SK-N-DZ (cell line): Measurements from ENCODE around the gene TCTN3. TPM values are rescaled to one million over a fixed set of nuclear protein-coding genes. Genes with fewer than 3 reads are reported as not detected.
"Not testable (repeated sequence)": the region's sequence is repeated elsewhere in the genome, so short reads cannot be mapped to it uniquely, and the experiment has no call there.

Source experiments
- DNase-seq: peaks from one replicate; pipeline ENCODE4 v3.0.0-alpha.2; 2015; ENCODE audit warnings: low spot score
- polyA plus RNA-seq, 2 experiments: library from polyadenylated mRNA; depleted of rRNA; stranded (reverse); fragments of >200 nt; gene quantifications; 2 replicates each; pipeline ENCODE4 v1.2.3, GENCODE V29; 2014

The TCTN3 gene
- polyA plus RNA-seq (2014; cell fraction: cytosol; rRNA removed), result 34.9 and 38.3 TPM in 2 replicates
- polyA plus RNA-seq (2014; cell fraction: nucleus; rRNA removed), result 21.2 and 26.8 TPM in 2 replicates

- DNase-seq, result peak; percentile 99
Observed at GRCh38 chr10:95693668-95694534, at the start of gene TCTN3. TSS of gene TCTN3 (minus strand) at chr10:95693927. CDS start at chr10:95693899, 28 bp downstream.

DNA sequence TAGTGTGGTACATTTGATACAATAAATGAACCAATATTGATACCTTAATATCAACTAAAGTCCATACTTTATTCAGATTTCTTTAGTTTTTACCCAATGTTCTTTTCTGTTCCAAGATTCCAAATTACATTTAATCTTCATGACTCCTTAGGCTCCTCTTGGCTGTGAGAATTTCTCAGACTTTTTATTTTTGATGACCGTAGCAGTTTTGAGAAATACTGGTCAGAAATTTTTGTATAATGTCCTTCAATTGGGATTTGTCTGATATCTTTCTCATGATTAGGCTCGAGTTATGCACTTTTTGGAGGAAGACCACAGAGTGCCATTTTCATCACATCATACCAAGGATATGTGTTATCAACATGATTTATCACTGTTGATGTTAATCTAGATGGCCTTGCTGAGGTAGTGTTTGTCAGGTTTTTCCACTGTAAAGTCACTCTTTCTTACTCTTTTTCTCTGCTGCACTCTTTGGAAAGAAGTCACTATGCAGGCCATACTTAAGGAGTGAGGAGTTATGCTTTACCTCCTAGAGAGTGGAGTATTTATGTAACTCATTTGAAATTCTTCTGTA, 49.3 kb upstream of the TCTN3 start:
- no peak for DNase-seq

GRCh38 chr10:95742485-95742884, 48.8 kb upstream of the TCTN3 start:
- no peak for DNase-seq

- no peak for DNase-seq
Observed at GRCh38 chr10:95741807-95742467, 48.2 kb upstream of the TCTN3 start.

DNA sequence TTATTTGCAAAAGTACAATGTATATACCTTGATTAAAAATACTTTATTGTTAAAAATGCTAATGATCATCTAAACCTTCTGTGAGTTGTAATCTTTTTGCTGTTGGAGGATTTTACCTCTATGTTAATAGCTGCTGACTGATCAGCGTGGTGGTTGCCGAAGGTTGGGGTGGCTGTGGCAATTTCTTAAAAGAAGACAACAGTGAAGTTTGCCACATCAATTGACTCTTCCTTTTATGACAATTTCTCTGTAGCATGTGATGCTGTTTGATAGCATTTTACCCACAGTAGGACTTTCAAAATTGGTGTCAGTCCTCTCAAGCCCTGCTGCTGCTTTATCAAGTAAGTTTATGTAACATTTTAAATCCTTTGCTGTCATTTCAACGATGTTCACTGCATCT, 45.3 kb upstream of the TCTN3 start:
- no peak for DNase-seq

GRCh38 chr10:95732907-95733306, 39.2 kb upstream of the TCTN3 start:
- not testable (repeated sequence) for DNase-seq

DNA sequence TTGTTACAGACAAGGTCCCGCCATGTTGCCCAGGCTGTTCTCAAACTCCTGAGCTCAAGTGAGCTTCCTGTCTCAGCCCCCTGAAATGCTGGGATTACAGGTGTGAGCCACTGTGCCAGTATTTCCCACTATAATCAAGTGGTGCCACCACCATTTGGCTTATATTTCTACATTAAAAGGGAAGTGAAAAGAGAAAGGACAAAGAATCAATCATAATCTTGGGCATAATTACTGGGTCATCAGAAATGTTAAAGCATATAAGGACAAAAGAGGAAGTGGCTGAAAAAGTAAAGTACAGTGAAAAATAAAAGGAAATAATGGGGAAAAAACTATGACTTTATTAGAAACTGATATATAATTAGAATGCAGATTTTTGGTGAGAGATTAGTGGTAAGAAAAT, 36.5 kb upstream of the TCTN3 start:
- DNase-seq, result no peak

- no peak for DNase-seq
Observed at GRCh38 chr10:95729323-95730055, 35.8 kb upstream of the TCTN3 start.

GRCh38 chr10:95728526-95728925, 34.8 kb upstream of the TCTN3 start:
- no peak for DNase-seq

DNA sequence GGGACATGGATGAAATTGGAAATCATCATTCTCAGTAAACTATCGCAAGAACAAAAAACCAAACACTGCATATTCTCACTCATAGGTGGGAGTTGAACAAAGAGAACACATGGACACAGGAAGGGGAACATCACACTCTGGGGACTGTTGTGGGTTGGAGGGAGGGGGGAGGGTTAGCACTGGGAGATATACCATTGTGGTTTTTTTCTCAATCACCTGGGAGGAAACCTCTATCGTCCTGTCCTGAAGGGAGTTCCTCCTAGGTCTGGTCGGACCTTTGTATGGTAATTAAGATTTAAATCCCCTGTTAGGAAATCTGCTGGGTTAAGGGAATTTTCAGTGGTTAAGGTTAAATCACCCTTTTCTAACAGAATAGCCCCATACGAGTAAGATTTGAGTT, 28.8 kb upstream of the TCTN3 start:
- DNase-seq, result not testable (repeated sequence)

DNA sequence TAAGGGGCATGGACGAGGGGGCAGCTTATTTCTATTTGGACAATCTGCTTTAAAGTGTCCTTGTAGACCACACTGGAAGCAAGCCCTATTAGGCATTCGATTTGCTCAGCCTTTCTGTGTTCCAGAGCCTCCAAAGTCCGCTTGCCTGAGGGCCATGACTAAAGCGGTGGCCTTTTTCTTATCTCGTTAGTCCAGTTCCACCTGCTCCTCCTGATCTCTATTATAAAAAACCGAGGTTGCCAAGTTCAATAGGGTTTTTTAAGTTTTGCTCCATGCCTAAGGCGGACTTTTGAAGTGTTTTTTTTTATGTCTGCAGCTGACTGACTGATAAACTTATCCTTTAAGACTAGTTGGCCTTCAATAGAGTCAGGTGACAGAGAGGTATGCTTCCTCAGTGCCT, 27.0 kb upstream of the TCTN3 start:
- not testable (repeated sequence) for DNase-seq

DNA sequence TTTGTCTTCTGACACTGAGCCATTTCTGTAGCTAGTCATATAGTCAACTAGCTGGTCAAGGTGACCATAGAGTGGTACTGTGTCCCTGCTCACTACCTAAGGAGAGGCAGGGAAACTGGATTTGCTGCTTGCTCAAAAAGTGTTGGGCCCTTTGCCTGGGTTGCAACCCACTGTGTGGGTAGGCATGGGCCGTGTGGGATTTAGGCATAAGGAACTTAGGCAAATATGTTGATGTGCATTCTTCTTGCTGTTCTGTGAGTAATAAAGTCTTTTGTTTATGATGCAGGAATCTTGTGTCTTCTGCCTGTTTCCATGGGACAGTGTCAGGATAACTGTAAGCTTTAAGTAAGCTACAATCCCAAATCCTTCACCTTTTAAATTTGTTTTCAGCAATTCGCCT, 23.1 kb upstream of the TCTN3 start:
- DNase-seq, result no peak

DNA sequence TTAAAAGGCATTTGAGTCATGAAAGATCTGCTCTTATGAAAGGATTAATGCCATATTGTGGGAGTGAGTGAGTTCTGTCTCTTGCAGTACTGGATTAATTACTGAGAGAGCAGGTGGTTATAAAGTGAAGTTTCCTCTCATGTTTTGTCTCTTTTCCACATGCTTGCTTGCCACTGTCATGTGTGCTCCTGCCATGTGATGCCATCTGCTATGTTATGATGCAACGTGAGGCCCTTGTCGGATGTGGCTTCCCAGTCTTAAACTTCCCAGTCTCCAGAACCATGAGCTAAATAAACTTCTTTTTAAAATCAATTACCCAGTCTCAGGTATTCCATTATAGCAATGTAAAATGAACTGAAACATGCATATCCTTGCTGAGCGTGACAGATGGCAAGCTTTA, 22.7 kb upstream of the TCTN3 start:
- DNase-seq, result no peak

- DNase-seq, result no peak
Observed at GRCh38 chr10:95711492-95711891, 17.8 kb upstream of the TCTN3 start.

- no peak for DNase-seq
Observed at GRCh38 chr10:95706990-95707389, 13.3 kb upstream of the TCTN3 start.

DNA sequence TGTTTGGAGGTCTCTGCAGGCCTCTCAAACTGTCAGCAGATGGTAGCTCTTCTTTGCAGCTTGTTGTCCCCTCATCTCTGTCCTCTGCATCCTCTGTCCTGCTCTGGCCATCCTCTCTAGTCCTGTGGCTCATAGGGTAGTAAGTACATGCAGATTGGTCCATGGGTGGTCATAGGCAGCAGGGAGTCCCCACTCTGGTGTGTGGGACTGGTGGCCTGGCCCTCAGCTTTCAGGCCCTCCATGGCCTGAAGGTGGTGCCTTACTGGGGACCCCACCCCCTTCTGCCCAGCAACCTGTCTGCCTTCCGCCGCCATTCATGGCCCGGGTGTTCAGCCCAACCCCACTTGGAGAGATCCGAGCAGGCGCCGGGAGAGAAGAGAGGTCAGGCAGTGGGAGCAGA, 12.8 kb upstream of the TCTN3 start:
- DNase-seq, result no peak

DNA sequence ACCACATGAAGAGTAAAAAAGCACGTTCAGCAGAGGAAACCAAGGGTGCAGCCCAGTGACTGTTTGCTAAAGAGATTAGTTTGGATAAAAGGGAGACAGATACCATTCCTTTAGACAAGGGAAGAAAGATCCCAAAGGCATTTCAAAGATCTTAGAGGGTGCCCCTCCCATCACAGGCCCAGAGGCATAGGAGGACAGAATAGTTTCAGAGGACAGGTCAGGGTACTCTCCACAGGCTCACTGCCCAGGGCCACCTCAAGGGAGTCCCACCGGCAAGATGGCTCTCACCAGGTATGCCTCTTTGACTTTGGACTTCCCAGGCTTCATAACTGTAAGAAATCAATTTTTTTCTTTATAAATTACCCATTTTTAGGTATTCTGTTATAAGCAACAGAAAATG, 4.7 kb upstream of the TCTN3 start:
- no peak for DNase-seq

- no peak for DNase-seq
Observed at GRCh38 chr10:95697429-95697828, 3.7 kb upstream of the TCTN3 start.

- no peak for DNase-seq
Observed at GRCh38 chr10:95694665-95695064, 938 bp upstream of the TCTN3 start.

GRCh38 chr10:95693071-95693667, 558 bp downstream of the TCTN3 start:
- no peak for DNase-seq

DNA sequence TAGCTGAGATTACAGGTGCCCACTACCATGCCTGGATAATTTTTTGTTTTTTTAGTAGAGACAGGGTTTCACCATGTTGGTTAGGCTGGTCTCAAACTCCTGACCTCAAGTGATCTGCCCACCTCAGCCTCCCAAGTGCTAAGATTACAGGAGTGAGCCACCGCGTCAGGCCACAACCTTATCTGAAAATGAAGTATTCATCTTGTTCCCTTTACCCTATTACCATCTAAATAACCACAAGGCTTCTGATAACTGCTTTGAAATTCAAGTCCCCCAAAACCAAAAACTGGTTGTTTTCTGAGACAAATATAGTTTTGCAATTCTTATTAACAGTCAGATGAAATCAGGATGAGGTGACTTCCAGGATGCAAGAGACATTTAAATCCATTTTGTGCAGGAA, 2.4 kb downstream of the TCTN3 start:
- no peak for DNase-seq
